WERI-Rb-1 (cell line): ENCODE results near the gene CALML5.

Experiments
- DNase-seq: peaks from one replicate; pipeline ENCODE4 v3.0.0-alpha.2; 2020
- H3K27ac ChIP-seq: fragments of 250-450 bp; sonication (Bioruptor Pico); 2 replicates; pipeline ENCODE4 v1.5.1; 2020; ENCODE audit warnings: mild to moderate bottlenecking, moderate library complexity
- H3K27me3 ChIP-seq: fragments of 250-450 bp; sonication (Bioruptor Pico); 2 replicates; pipeline ENCODE4 v1.5.1; 2021; ENCODE audit warnings: mild to moderate bottlenecking, low read depth, moderate library complexity; ENCODE audit not compliant: insufficient read depth, severe bottlenecking
- H3K36me3 ChIP-seq: fragments of 250-450 bp; sonication (Bioruptor Pico); 2 replicates; pipeline ENCODE4 v1.5.1; 2020; ENCODE audit warnings: mild to moderate bottlenecking, moderate library complexity
- H3K4me3 ChIP-seq: 2 replicates; pipeline ENCODE4 v1.5.1; 2011; ENCODE audit warnings: low read depth, mild to moderate bottlenecking, control low read depth, low read length
- H3K9me3 ChIP-seq: fragments of 250-450 bp; sonication (Bioruptor Pico); 2 replicates; pipeline ENCODE4 v1.5.1; 2021; ENCODE audit warnings: mild to moderate bottlenecking, moderate library complexity; ENCODE audit not compliant: severe bottlenecking
- CTCF ChIP-seq: IDR thresholded peaks from 2 replicates; pipeline ENCODE4 v1.5.1; 2011; ENCODE audit warnings: low read depth, mild to moderate bottlenecking, control low read depth, inconsistent platforms, low read length

Gene CALML5

GRCh38 chr10:5499493-5500140 is at the start of gene CALML5:
CALML5 (minus strand) TSS chr10:5499570; CDS start chr10:5499438, 132 bp downstream.
- no peak for DNase-seq
- H3K27ac ChIP-seq: no peak within 1 kb of the TSS
- no peak for TF ChIP-seq CTCF
- H3K4me3 ChIP-seq: no peak within 1 kb of the TSS
- no peaks in the 10 kb centered on the region for H3K36me3 ChIP-seq
- no peaks in the 10 kb centered on the region for H3K27me3 ChIP-seq
- H3K9me3 ChIP-seq: no peaks in the 10 kb centered on the region

- Histone ChIP-seq H3K4me3 (no peak overlapping the region), H3K27ac (no peak overlapping the region), H3K27me3 (no peaks in the 10 kb centered on the region), H3K9me3 (no peaks in the 10 kb centered on the region), H3K36me3 (no peaks in the 10 kb centered on the region)
- no peak for TF ChIP-seq CTCF
- no peak for DNase-seq
Measured at GRCh38 chr10:5547931-5548660, 48.7 kb upstream of the CALML5 start.

GRCh38 chr10:5547681-5547930 is 48.2 kb upstream of the CALML5 start:
- no peak overlapping the region for H3K4me3 ChIP-seq
- no peak overlapping the region for H3K27ac ChIP-seq
- H3K36me3 ChIP-seq: no peaks in the 10 kb centered on the region
- DNase-seq: no peak
- TF ChIP-seq CTCF: no peak
- no peaks in the 10 kb centered on the region for H3K9me3 ChIP-seq
- H3K27me3 ChIP-seq: no peaks in the 10 kb centered on the region

- Histone ChIP-seq H3K27me3 (no peaks in the 10 kb centered on the region), H3K27ac (no peak overlapping the region)
Measured at GRCh38 chr10:5546891-5547680, 47.7 kb upstream of the CALML5 start.

More at GRCh38 chr10:5546891-5547680, 47.7 kb upstream of the CALML5 start:
- no peak overlapping the region for H3K4me3 ChIP-seq
- DNase-seq: no peak
- H3K9me3 ChIP-seq: no peaks in the 10 kb centered on the region
- no peaks in the 10 kb centered on the region for H3K36me3 ChIP-seq
- TF ChIP-seq CTCF: no peak
